Measurements from ENCODE around the gene TRPC3.

TRPC3 gene

GRCh38 chr4:121977251-121978171 lies 25.7 kb upstream of the TRPC3 start:
- Histone ChIP-seq H3K36me3 (ENCODE audit: control insufficient read depth, insufficient read depth, low read length) (no peaks in the 10 kb centered on the region), H3K27me3 (replicated peaks; ENCODE audit: control insufficient read depth, insufficient read depth, low read length) (no peaks in the 10 kb centered on the region), H3K4me3 (replicated peaks; ENCODE audit: low read depth, low read length) (no peak overlapping the region)
- DNase-seq (ENCODE audit: extremely low read depth, insufficient read length): peak; percentile 29
- TF ChIP-seq CTCF (IDR thresholded peaks at IDR 0.05; ENCODE audit: insufficient read depth, low read length, poor library complexity, severe bottlenecking): no peak

- DNase-seq (ENCODE audit: extremely low read depth, insufficient read length): no peak
- H3K36me3 ChIP-seq (ENCODE audit: control insufficient read depth, insufficient read depth, low read length): no peaks in the 10 kb centered on the region
- TF ChIP-seq CTCF (IDR thresholded peaks at IDR 0.05; ENCODE audit: insufficient read depth, low read length, poor library complexity, severe bottlenecking): no peak
- H3K4me3 ChIP-seq (replicated peaks; ENCODE audit: low read depth, low read length): no peak overlapping the region
- H3K27me3 ChIP-seq (replicated peaks; ENCODE audit: control insufficient read depth, insufficient read depth, low read length): no peaks in the 10 kb centered on the region
Observed at GRCh38 chr4:121975784-121976183, 23.9 kb upstream of the TRPC3 start.

GRCh38 chr4:121973816-121974215 lies 22.0 kb upstream of the TRPC3 start:
- DNase-seq (ENCODE audit: extremely low read depth, insufficient read length): no peak
- no peak for TF ChIP-seq CTCF (IDR thresholded peaks at IDR 0.05; ENCODE audit: insufficient read depth, low read length, poor library complexity, severe bottlenecking)
- Histone ChIP-seq H3K36me3 (ENCODE audit: control insufficient read depth, insufficient read depth, low read length) (no peaks in the 10 kb centered on the region), H3K4me3 (replicated peaks; ENCODE audit: low read depth, low read length) (no peak overlapping the region), H3K27me3 (replicated peaks; ENCODE audit: control insufficient read depth, insufficient read depth, low read length) (no peaks in the 10 kb centered on the region)

GRCh38 chr4:121968859-121969258 lies 17.0 kb upstream of the TRPC3 start:
- no peaks in the 10 kb centered on the region for H3K27me3 ChIP-seq (replicated peaks; ENCODE audit: control insufficient read depth, insufficient read depth, low read length)
- H3K4me3 ChIP-seq (replicated peaks; ENCODE audit: low read depth, low read length): no peak overlapping the region
- no peak for DNase-seq (ENCODE audit: extremely low read depth, insufficient read length)
- H3K36me3 ChIP-seq (ENCODE audit: control insufficient read depth, insufficient read depth, low read length): no peaks in the 10 kb centered on the region
- no peak for TF ChIP-seq CTCF (IDR thresholded peaks at IDR 0.05; ENCODE audit: insufficient read depth, low read length, poor library complexity, severe bottlenecking)

- no peak for TF ChIP-seq CTCF (IDR thresholded peaks at IDR 0.05; ENCODE audit: insufficient read depth, low read length, poor library complexity, severe bottlenecking)
- no peaks in the 10 kb centered on the region for H3K36me3 ChIP-seq (ENCODE audit: control insufficient read depth, insufficient read depth, low read length)
- H3K27me3 ChIP-seq (replicated peaks; ENCODE audit: control insufficient read depth, insufficient read depth, low read length): no peaks in the 10 kb centered on the region
- no peak overlapping the region for H3K4me3 ChIP-seq (replicated peaks; ENCODE audit: low read depth, low read length)
- no peak for DNase-seq (ENCODE audit: extremely low read depth, insufficient read length)
Observed at GRCh38 chr4:121964958-121965357, 13.1 kb upstream of the TRPC3 start.
